ENCODE results near the gene PCED1B.

DNA sequence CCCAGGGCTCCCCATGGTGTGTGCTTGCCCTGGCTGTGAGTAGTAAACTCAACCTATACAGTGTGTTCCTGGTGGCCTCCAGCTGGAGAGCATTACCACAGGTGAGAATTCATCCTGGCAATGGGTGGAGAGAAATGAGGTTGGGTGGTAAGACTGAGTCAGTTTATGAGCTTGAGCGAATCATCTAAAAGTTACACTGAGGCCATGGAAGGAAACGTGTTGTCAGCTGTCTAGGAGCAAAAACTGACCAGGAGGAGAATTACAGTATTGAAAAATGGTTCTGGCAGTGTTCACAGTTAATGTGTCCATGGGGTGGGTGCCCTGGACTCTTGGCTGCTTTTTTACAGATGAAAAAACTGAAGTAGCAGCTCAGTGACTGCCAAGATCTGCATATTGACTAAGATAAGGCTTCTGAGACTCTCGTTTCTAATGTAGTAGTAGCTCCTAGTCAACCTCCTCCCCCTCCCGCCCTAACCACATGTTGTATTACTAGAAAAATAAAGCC is 202.3 kb downstream of the PCED1B start:
- TF ChIP-seq EZH2 (IDR thresholded peaks at IDR 0.05; ENCODE audit: low read depth, unreplicated experiment) (no peak), JUNB (IDR thresholded peaks at IDR 0.05; ENCODE audit: unreplicated experiment) (no peak), CREB1 (CRISPR knock-in tag; IDR thresholded peaks at IDR 0.05; ENCODE audit: low read depth) (no peak), POLR2AphosphoS5 (IDR thresholded peaks at IDR 0.05; ENCODE audit: low read depth) (no peak), EZH2phosphoT487 (IDR thresholded peaks at IDR 0.05; ENCODE audit: unreplicated experiment) (no peak), STAT1 (IDR thresholded peaks at IDR 0.05; ENCODE audit: unreplicated experiment) (no peak)
- TF ChIP-seq, protein P1, sequence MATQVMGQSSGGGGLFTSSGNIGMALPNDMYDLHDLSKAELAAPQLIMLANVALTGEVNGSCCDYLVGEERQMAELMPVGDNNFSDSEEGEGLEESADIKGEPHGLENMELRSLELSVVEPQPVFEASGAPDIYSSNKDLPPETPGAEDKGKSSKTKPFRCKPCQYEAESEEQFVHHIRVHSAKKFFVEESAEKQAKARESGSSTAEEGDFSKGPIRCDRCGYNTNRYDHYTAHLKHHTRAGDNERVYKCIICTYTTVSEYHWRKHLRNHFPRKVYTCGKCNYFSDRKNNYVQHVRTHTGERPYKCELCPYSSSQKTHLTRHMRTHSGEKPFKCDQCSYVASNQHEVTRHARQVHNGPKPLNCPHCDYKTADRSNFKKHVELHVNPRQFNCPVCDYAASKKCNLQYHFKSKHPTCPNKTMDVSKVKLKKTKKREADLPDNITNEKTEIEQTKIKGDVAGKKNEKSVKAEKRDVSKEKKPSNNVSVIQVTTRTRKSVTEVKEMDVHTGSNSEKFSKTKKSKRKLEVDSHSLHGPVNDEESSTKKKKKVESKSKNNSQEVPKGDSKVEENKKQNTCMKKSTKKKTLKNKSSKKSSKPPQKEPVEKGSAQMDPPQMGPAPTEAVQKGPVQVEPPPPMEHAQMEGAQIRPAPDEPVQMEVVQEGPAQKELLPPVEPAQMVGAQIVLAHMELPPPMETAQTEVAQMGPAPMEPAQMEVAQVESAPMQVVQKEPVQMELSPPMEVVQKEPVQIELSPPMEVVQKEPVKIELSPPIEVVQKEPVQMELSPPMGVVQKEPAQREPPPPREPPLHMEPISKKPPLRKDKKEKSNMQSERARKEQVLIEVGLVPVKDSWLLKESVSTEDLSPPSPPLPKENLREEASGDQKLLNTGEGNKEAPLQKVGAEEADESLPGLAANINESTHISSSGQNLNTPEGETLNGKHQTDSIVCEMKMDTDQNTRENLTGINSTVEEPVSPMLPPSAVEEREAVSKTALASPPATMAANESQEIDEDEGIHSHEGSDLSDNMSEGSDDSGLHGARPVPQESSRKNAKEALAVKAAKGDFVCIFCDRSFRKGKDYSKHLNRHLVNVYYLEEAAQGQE (IDR thresholded peaks at IDR 0.05; ENCODE audit: unreplicated experiment) = no peak
- TF ChIP-seq, protein P2, sequence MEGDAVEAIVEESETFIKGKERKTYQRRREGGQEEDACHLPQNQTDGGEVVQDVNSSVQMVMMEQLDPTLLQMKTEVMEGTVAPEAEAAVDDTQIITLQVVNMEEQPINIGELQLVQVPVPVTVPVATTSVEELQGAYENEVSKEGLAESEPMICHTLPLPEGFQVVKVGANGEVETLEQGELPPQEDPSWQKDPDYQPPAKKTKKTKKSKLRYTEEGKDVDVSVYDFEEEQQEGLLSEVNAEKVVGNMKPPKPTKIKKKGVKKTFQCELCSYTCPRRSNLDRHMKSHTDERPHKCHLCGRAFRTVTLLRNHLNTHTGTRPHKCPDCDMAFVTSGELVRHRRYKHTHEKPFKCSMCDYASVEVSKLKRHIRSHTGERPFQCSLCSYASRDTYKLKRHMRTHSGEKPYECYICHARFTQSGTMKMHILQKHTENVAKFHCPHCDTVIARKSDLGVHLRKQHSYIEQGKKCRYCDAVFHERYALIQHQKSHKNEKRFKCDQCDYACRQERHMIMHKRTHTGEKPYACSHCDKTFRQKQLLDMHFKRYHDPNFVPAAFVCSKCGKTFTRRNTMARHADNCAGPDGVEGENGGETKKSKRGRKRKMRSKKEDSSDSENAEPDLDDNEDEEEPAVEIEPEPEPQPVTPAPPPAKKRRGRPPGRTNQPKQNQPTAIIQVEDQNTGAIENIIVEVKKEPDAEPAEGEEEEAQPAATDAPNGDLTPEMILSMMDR (conservative IDR thresholded peaks at IDR 0.05; ENCODE audit: low read depth in 2 of 2) = no peak
- TF ChIP-seq, protein P3, sequence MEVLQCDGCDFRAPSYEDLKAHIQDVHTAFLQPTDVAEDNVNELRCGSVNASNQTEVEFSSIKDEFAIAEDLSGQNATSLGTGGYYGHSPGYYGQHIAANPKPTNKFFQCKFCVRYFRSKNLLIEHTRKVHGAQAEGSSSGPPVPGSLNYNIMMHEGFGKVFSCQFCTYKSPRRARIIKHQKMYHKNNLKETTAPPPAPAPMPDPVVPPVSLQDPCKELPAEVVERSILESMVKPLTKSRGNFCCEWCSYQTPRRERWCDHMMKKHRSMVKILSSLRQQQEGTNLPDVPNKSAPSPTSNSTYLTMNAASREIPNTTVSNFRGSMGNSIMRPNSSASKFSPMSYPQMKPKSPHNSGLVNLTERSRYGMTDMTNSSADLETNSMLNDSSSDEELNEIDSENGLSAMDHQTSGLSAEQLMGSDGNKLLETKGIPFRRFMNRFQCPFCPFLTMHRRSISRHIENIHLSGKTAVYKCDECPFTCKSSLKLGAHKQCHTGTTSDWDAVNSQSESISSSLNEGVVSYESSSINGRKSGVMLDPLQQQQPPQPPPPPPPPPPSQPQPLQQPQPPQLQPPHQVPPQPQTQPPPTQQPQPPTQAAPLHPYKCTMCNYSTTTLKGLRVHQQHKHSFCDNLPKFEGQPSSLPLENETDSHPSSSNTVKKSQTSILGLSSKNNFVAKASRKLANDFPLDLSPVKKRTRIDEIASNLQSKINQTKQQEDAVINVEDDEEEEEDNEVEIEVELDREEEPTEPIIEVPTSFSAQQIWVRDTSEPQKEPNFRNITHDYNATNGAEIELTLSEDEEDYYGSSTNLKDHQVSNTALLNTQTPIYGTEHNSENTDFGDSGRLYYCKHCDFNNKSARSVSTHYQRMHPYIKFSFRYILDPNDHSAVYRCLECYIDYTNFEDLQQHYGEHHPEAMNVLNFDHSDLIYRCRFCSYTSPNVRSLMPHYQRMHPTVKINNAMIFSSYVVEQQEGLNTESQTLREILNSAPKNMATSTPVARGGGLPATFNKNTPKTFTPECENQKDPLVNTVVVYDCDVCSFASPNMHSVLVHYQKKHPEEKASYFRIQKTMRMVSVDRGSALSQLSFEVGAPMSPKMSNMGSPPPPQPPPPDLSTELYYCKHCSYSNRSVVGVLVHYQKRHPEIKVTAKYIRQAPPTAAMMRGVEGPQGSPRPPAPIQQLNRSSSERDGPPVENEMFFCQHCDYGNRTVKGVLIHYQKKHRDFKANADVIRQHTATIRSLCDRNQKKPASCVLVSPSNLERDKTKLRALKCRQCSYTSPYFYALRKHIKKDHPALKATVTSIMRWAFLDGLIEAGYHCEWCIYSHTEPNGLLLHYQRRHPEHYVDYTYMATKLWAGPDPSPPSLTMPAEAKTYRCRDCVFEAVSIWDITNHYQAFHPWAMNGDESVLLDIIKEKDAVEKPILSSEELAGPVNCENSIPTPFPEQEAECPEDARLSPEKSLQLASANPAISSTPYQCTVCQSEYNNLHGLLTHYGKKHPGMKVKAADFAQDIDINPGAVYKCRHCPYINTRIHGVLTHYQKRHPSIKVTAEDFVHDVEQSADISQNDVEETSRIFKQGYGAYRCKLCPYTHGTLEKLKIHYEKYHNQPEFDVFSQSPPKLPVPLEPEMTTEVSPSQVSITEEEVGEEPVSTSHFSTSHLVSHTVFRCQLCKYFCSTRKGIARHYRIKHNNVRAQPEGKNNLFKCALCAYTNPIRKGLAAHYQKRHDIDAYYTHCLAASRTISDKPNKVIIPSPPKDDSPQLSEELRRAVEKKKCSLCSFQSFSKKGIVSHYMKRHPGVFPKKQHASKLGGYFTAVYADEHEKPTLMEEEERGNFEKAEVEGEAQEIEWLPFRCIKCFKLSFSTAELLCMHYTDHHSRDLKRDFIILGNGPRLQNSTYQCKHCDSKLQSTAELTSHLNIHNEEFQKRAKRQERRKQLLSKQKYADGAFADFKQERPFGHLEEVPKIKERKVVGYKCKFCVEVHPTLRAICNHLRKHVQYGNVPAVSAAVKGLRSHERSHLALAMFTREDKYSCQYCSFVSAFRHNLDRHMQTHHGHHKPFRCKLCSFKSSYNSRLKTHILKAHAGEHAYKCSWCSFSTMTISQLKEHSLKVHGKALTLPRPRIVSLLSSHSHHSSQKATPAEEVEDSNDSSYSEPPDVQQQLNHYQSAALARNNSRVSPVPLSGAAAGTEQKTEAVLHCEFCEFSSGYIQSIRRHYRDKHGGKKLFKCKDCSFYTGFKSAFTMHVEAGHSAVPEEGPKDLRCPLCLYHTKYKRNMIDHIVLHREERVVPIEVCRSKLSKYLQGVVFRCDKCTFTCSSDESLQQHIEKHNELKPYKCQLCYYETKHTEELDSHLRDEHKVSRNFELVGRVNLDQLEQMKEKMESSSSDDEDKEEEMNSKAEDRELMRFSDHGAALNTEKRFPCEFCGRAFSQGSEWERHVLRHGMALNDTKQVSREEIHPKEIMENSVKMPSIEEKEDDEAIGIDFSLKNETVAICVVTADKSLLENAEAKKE (CRISPR knock-in tag; IDR thresholded peaks at IDR 0.05) = no peak

Measured in GM23338 (cell line).